Lower leg skin (tissue), 4 donors: Measurements from ENCODE around the gene LTBP2. TPM values are rescaled to one million over a fixed set of nuclear protein-coding genes. Genes with fewer than 3 reads are reported as not detected.

Experiments
- DNase-seq, 2 donors: peaks; one replicate each; pipeline ENCODE4 v3.0.0-alpha.2; 2019; ENCODE audit warnings: low spot score in 2 of 2
- H3K4me3 ChIP-seq: fragments of 200-600 bp; sonication (generic); 2 replicates; pipeline ENCODE4 v1.5.1; 2017; ENCODE audit warnings: mild to moderate bottlenecking, low read depth; ENCODE audit not compliant: poor library complexity, severe bottlenecking
- POLR2A ChIP-seq, 2 donors: fragments of 450-650 bp; IDR thresholded peaks; one replicate each; pipeline ENCODE4 v1.6.1; 2016 to 2017; ENCODE audit warnings: antibody characterized with exemption in 2 of 2, mild to moderate bottlenecking in 1 of 2, moderate library complexity in 1 of 2
- WGBS, 2 donors: methylation state at CpG; one replicate each; pipeline ENCODE4 v1.1.5; 2018; 5-methylcytosine and 5-hydroxymethylcytosine counted together
- intact Hi-C: fragments of 100-400 bp; cut with DNase I; formaldehyde crosslinking; loops from one replicate; pipeline ENCODE4 v1.15.0; 2023; ENCODE audit warnings: low total_unique reads
- total RNA-seq, 4 donors: library from RNA; depleted of rRNA; stranded (reverse); fragments of >200 nt; gene quantifications; one replicate each; pipeline ENCODE4 v1.1.0, GENCODE V29; 2016
- TF ChIP-seq, protein P1 (sequence below), 3 donors: fragments of 450-650 bp; IDR thresholded peaks; one replicate each; pipeline ENCODE4 v1.5.1; 2016; ENCODE audit warnings: antibody characterized with exemption in 3 of 3, mild to moderate bottlenecking in 3 of 3, moderate library complexity in 2 of 3

The LTBP2 gene
- total RNA-seq, 4 donors from 2014 or later = 13.7 to 39.3 (median 25.9) TPM

DNA sequence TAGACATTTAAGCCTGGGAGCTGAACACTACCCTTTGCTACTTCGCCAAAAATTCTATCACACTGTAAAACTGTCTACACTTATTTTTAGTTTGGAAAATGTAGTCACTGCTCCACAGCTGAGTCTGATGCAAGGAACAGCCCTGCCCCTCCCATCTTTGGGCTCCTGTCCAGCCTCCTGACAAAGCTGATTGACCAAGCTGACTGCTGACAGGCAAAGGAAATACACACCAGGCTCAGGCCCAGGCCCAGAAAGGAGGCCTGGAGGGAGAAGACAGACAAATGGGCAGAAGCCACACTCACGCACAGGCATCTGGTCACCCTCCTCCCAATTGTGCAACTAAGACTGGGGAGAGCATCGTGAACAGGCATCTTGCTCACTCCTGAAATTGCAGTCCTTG is 63.2 kb downstream of the LTBP2 start:
- peak; percentile 91 to 98 for DNase-seq
- TF ChIP-seq POLR2A (IDR thresholded peaks at IDR 0.05) = no peak
- TF ChIP-seq, protein P1, sequence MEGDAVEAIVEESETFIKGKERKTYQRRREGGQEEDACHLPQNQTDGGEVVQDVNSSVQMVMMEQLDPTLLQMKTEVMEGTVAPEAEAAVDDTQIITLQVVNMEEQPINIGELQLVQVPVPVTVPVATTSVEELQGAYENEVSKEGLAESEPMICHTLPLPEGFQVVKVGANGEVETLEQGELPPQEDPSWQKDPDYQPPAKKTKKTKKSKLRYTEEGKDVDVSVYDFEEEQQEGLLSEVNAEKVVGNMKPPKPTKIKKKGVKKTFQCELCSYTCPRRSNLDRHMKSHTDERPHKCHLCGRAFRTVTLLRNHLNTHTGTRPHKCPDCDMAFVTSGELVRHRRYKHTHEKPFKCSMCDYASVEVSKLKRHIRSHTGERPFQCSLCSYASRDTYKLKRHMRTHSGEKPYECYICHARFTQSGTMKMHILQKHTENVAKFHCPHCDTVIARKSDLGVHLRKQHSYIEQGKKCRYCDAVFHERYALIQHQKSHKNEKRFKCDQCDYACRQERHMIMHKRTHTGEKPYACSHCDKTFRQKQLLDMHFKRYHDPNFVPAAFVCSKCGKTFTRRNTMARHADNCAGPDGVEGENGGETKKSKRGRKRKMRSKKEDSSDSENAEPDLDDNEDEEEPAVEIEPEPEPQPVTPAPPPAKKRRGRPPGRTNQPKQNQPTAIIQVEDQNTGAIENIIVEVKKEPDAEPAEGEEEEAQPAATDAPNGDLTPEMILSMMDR (IDR thresholded peaks at IDR 0.05) = no peak
- H3K4me3 ChIP-seq = no peak overlapping the region
- 25 to 48% methylated on average over 3 of the region's 3 CpGs for WGBS, 2 donors
- intact Hi-C loops = no loop called here

DNA sequence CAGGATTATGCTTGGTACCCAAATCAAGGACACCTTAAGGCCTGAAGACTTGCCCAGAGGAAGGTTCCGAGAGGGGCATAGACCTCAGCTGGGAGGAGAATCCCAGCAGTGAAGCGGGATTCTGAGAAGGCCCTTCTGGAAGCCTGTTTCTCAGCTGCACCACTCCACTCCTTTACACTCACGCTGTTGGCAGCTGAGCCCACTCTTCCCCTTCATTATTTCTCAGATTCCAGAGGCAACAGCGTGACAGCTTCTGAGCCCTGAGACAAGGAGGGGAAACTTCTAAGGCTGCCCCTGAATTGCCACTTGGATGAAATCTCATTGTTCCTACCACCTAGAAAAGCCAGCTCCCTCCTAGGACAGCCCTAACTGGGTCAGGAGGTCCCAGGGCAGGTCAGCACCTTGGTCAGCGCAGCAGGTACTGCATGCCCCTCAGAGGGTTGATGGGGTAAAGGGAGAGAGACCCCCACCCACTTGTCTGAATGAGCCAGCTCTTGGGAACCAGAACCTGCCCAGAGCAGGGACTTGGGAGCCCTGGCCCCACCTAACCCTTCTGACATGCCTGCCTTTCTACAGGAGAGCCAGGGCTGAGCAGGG is 64.6 kb downstream of the LTBP2 start:
- no peak overlapping the region for H3K4me3 ChIP-seq
- 89 to 93% methylated on average over 4 to 5 of the region's 5 CpGs for WGBS, 2 donors
- no peak for DNase-seq
- TF ChIP-seq, protein P1 (IDR thresholded peaks at IDR 0.05) = no peak
- TF ChIP-seq POLR2A (IDR thresholded peaks at IDR 0.05) = no peak
- intact Hi-C loops = no loop called here

DNA sequence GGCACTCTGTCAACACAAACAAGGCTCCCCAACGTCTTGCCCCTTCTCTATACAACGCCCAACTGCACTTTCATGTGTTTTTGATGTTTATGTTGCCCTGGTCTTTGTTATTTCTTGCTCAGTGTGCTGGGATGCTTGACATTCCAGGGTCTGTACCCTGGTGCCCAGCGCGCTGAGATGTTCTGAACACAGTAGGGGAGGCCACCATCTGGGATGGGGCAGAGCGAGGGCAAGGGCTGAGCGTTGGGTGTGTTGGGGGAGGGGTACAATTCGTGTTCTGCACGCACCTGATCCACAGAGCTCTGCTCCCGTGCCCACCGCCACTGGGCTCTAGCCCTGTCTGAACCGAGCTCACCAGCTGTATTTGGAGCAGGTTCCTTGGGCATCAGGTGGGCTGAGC is 65.6 kb downstream of the LTBP2 start:
- no peak for DNase-seq
- no peak overlapping the region for H3K4me3 ChIP-seq
- intact Hi-C loops = no loop called here
- TF ChIP-seq, protein P1 (IDR thresholded peaks at IDR 0.05) = no peak
- no peak for TF ChIP-seq POLR2A (IDR thresholded peaks at IDR 0.05)
- 71 to 76% methylated on average over 11 of the region's 11 CpGs for WGBS, 2 donors

- no peak for DNase-seq
- WGBS, 2 donors = 57 to 60% methylated on average over 3 to 4 of the region's 4 CpGs
- no peak overlapping the region for H3K4me3 ChIP-seq
- intact Hi-C loops = no loop called here
- no peak for TF ChIP-seq POLR2A (IDR thresholded peaks at IDR 0.05)
- TF ChIP-seq, protein P1 (IDR thresholded peaks at IDR 0.05) = no peak
Measured at GRCh38 chr14:74545386-74545785, 66.7 kb downstream of the LTBP2 start.

- no peak overlapping the region for H3K4me3 ChIP-seq
- intact Hi-C loops = no loop called here
- TF ChIP-seq POLR2A (IDR thresholded peaks at IDR 0.05) = no peak
- TF ChIP-seq, protein P1 (IDR thresholded peaks at IDR 0.05) = no peak
- 90 to 93% methylated on average over 5 of the region's 5 CpGs for WGBS, 2 donors
- DNase-seq = no peak
Measured at GRCh38 chr14:74543771-74544438, 68.1 kb downstream of the LTBP2 start.
